ENCODE results near the gene WDR1. TPM values are rescaled to one million over a fixed set of nuclear protein-coding genes. Genes with fewer than 3 reads are reported as not detected.

Gene WDR1
- total RNA-seq, 4 donors from 2014 or later: 122 to 238 (median 213) TPM

DNA sequence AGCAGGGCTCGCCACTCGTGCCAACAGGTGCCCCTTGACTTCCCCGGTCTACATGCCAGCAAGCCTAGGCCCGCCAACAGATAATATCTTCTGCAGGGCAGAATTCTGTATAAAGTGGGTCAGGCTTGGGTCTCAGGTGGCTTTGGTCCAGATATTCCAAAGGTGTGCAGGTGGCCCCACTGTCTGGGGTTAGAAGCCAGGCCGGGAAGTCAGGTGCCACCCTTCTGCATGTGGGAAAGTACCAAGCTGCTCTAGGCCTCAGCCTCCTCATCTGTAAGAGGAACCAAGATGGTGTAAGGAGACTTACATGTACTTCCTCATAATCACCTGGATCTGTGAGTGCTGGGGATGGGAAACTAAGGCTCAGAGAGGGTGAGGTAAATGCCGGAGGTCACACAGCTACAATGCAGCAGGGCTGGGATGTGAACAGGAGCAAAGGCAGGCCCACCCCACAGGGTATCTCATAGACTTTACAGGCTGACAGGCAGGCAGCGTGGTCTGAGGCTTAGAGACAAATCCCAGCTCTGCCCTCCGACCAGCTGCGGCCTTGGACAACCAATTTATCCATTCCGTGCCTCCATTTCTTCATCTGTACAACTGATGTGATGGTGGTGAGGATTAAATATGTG is 35.9 kb downstream of the WDR1 start:
- Histone ChIP-seq H3K27ac (no peak overlapping the region), H3K4me3 (replicated peaks in 1 of 3) (no peak overlapping the region), H3K4me1 (peaks cover 4 to 8% of the 10 kb centered on the region in 2 donors), H3K27me3 (no peaks in the 10 kb centered on the region), H3K9me3 (no peaks in the 10 kb centered on the region), H3K36me3 (peaks cover 94 to 96% of the 10 kb centered on the region in 2 donors)
- TF ChIP-seq, protein P1, sequence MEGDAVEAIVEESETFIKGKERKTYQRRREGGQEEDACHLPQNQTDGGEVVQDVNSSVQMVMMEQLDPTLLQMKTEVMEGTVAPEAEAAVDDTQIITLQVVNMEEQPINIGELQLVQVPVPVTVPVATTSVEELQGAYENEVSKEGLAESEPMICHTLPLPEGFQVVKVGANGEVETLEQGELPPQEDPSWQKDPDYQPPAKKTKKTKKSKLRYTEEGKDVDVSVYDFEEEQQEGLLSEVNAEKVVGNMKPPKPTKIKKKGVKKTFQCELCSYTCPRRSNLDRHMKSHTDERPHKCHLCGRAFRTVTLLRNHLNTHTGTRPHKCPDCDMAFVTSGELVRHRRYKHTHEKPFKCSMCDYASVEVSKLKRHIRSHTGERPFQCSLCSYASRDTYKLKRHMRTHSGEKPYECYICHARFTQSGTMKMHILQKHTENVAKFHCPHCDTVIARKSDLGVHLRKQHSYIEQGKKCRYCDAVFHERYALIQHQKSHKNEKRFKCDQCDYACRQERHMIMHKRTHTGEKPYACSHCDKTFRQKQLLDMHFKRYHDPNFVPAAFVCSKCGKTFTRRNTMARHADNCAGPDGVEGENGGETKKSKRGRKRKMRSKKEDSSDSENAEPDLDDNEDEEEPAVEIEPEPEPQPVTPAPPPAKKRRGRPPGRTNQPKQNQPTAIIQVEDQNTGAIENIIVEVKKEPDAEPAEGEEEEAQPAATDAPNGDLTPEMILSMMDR (IDR thresholded peaks at IDR 0.05): no peak
- intact Hi-C loops (cut with DNase I): no loop called here
- 93 to 94% methylated on average over 9 to 10 of the region's 10 CpGs for WGBS, 2 donors
- DNase-seq: peak in 1 of 2 donors; percentile 3

DNA sequence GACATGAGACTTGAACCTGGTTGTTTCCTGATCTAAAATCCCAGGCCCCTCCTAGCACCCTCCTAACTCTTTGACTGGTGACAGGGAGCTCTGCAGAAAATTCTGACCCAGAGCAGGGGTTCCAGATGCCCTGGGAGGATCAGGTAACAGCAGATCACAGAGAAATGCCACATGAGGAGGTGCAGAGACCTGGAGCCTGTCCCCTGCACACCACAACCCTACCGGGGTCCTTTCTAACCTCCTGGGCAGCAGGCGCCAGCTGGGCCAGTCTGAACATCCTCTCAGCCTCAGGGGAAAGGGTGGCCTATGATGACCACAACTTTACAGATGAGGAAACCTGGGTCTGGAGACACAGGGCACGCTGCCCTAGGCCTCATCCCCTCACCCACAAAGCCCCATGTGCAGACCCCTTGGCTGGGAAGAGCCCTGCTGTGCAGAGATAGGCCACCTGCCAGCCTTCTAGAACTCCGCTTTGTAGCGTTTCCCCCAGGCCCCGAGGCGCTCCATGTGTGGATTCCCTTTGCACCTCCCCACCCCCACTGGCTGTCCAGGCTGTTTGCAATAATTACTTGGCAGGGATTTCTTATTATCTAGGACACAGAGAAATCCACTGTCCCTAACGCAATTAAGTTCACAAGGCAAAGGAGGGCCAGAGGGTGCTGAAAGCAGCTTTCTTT is 36.5 kb downstream of the WDR1 start:
- 75 to 82% methylated on average over 5 to 6 of the region's 8 CpGs for WGBS, 2 donors
- intact Hi-C loops (cut with DNase I): no loop called here
- no peaks in the 10 kb centered on the region for H3K27me3 ChIP-seq
- H3K36me3 ChIP-seq: peaks cover 94 to 96% of the 10 kb centered on the region in 2 donors
- H3K9me3 ChIP-seq: no peaks in the 10 kb centered on the region
- no peak overlapping the region for H3K27ac ChIP-seq
- H3K4me3 ChIP-seq (replicated peaks in 1 of 3): no peak overlapping the region
- TF ChIP-seq, protein P1 (IDR thresholded peaks at IDR 0.05): no peak
- TF ChIP-seq POLR2A (IDR thresholded peaks at IDR 0.05): no peak
- DNase-seq: peak in 1 of 2 donors; percentile 4
- peaks cover 0 to 2% of the 10 kb centered on the region in 2 donors for H3K4me1 ChIP-seq

DNA sequence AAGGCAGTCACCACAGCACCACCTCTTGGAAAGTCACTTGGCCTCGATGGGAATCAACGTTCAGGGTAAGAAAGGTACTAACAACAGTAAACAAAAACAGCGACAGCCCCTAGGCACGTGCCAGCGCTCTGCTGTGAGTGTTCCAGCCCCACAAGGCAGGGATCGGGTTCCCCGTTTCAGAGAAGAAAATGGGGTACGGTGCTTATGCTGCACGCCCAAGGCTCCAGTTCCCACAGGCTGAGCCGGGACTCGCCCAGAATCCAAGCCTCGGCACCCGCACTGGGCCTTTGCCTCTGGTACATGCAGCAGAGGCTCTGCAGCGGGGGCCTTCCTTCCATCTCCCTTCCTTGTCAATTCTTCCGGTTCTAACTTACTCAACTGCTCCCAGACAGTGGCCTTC is 37.3 kb downstream of the WDR1 start:
- Histone ChIP-seq H3K36me3 (peaks cover 96% of the 10 kb centered on the region in 2 donors), H3K27me3 (no peaks in the 10 kb centered on the region), H3K9me3 (no peaks in the 10 kb centered on the region), H3K4me1 (no peaks in the 10 kb centered on the region), H3K4me3 (replicated peaks in 1 of 3) (no peak overlapping the region), H3K27ac (peak overlapping the region in 2 of 3 donors; percentile 24 to 56)
- intact Hi-C loops (cut with DNase I): no loop called here
- DNase-seq: peak in 1 of 2 donors; percentile 2
- WGBS, 2 donors: 84 to 91% methylated on average over 15 of the region's 15 CpGs
- no peak for TF ChIP-seq POLR2A (IDR thresholded peaks at IDR 0.05)
- TF ChIP-seq, protein P1 (IDR thresholded peaks at IDR 0.05): no peak

DNA sequence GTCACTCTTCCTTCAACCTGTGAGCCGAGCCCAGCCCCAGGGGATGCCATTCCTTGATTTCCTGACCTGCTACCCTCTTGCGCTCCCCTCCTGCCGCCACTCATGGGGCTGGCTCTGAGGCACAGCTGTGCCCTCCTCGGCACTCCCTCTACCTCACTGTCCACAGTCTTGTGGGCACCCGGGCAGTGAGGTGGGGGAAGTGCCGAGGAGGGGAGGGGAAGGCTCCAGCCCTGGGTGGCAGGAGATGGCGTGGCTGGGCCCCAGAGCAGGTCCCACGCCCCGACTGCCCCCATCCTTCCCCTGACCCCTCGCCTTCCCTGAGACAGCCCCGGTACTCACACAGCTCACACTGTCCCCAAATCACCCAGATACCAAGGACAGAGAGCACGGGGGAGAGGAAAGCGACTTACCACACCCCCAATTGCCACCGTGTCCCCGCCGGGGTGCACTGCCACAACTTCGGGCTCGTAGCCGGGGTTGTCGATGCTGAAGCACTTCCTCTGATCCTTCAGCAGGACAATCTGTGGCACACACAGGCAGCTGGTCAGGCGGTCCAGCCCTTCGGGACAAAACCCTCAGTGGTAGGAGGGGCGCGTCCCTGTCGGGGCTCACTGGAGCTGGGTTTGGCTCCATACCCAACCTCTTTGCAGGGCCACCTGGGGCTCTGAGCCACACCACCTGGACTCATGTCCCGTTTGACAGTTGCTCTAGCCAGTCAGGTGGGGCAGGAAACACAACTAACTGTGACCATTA is 37.9 kb downstream of the WDR1 start:
- Histone ChIP-seq H3K9me3 (no peaks in the 10 kb centered on the region), H3K27me3 (no peaks in the 10 kb centered on the region), H3K27ac (peak overlapping the region in 2 of 3 donors; percentile 24 to 56), H3K4me3 (replicated peaks in 1 of 3) (no peak overlapping the region), H3K36me3 (peaks cover 95 to 96% of the 10 kb centered on the region in 2 donors), H3K4me1 (no peaks in the 10 kb centered on the region)
- TF ChIP-seq, protein P1 (IDR thresholded peaks at IDR 0.05): no peak
- TF ChIP-seq POLR2A (IDR thresholded peaks at IDR 0.05): no peak
- 92 to 93% methylated on average over 17 to 25 of the region's 26 CpGs for WGBS, 2 donors
- intact Hi-C loops (cut with DNase I): no loop called here
- peak in 1 of 2 donors; percentile 1 for DNase-seq

Data from thyroid gland (tissue), 4 donors.